Mammary epithelial cell (primary cell): ENCODE results near the gene GRAMD1B.

Experiments used
- CTCF ChIP-seq, 2 donors: IDR thresholded peaks in 1 of 2; conservative IDR thresholded peaks in 1 of 2; 2 replicates each; pipeline ENCODE4 v1.5.1; 2011 to 2012; ENCODE audit warnings: inconsistent platforms in 2 of 2, low read length in 2 of 2, mild to moderate bottlenecking in 2 of 2, control low read depth in 1 of 2, low read depth in 1 of 2; ENCODE audit not compliant: insufficient read depth in 1 of 2; ENCODE audit errors: extremely low read depth in 1 of 2
- EZH2 ChIP-seq: IDR thresholded peaks from 2 replicates; pipeline ENCODE4 v1.6.1; 2012; ENCODE audit warnings: low read length, inconsistent platforms, borderline replicate concordance

GRCh38 chr11:123461164-123461563, 31.1 kb downstream of the GRAMD1B start:
- TF ChIP-seq CTCF (conservative IDR thresholded peaks at IDR 0.05 in 1 of 2, IDR thresholded peaks at IDR 0.05 in 1 of 2; ENCODE audit: extremely low read depth in 1 of 2, insufficient read depth in 1 of 2, low read depth in 1 of 2, low read length in 2 of 2) (no peak), EZH2 (no peak)
